Liver (tissue), 9 donors: Measurements from ENCODE around the gene LRAT. TPM values are rescaled to one million over a fixed set of nuclear protein-coding genes. Genes with fewer than 3 reads are reported as not detected.

Source experiments
- DNase-seq: peaks from one replicate; pipeline ENCODE4 v3.0.0-alpha.2; 2017; ENCODE audit warnings: low spot score
- H3K27ac ChIP-seq, 2 donors: one replicate each; pipeline ENCODE4 v1.7.0; 2013; ENCODE audit warnings: inconsistent platforms in 2 of 2, low read length in 2 of 2, control low read depth in 1 of 2, low read depth in 1 of 2, mild to moderate bottlenecking in 1 of 2
- H3K27me3 ChIP-seq, 4 donors: one replicate each; pipeline versions ENCODE4 v1.6.1 to v1.7.0; 2013; ENCODE audit warnings: low read length in 3 of 4, inconsistent platforms in 1 of 4, mild to moderate bottlenecking in 1 of 4, moderate library complexity in 1 of 4; ENCODE audit not compliant: control insufficient read depth in 4 of 4, insufficient read depth in 4 of 4
- H3K36me3 ChIP-seq, 4 donors: one replicate each; pipeline versions ENCODE4 v1.6.1 to v1.7.0; 2013; ENCODE audit warnings: low read length in 3 of 4, mild to moderate bottlenecking in 3 of 4, low read depth in 1 of 4, moderate library complexity in 1 of 4; ENCODE audit not compliant: control insufficient read depth in 4 of 4, insufficient read depth in 3 of 4
- H3K4me1 ChIP-seq, 4 donors: one replicate each; pipeline versions ENCODE4 v1.6.1 to v1.7.0; 2013; ENCODE audit warnings: low read length in 3 of 4, mild to moderate bottlenecking in 3 of 4, moderate library complexity in 1 of 4; ENCODE audit not compliant: control insufficient read depth in 4 of 4, insufficient read depth in 4 of 4
- H3K4me3 ChIP-seq, 3 donors: one replicate each; pipeline versions ENCODE4 v1.6.1 to v1.7.0; 2013; ENCODE audit warnings: low read length in 3 of 3, control low read depth in 1 of 3, low read depth in 1 of 3, mild to moderate bottlenecking in 1 of 3
- H3K9ac ChIP-seq, 2 donors: one replicate each; pipeline ENCODE4 v1.7.0; 2013; ENCODE audit warnings: low read length in 2 of 2, mild to moderate bottlenecking in 2 of 2, moderate library complexity in 2 of 2, control low read depth in 1 of 2, low read depth in 1 of 2
- H3K9me3 ChIP-seq, 4 donors: one replicate each; pipeline versions ENCODE4 v1.6.1 to v1.7.0; 2013; ENCODE audit warnings: low read length in 3 of 4; ENCODE audit not compliant: control insufficient read depth in 4 of 4
- ATF3 ChIP-seq: IDR thresholded peaks from 2 replicates; pipeline ENCODE4 v1.6.1; 2016; ENCODE audit warnings: antibody characterized with exemption
- CTCF ChIP-seq: fragments of 150-350 bp; IDR thresholded peaks from 2 replicates; pipeline ENCODE4 v1.5.1; 2017; ENCODE audit warnings: improper control_type of control experiment, low read depth, low read length; ENCODE audit not compliant: missing input control
- EGR1 ChIP-seq, 2 donors: IDR thresholded peaks; 2 replicates each; pipeline ENCODE4 v1.6.1; 2016 to 2018; ENCODE audit warnings: antibody characterized with exemption in 2 of 2, low read depth in 2 of 2
- FOXA1 ChIP-seq: IDR thresholded peaks from 2 replicates; pipeline ENCODE4 v1.6.1; 2016; ENCODE audit warnings: antibody characterized with exemption
- FOXA2 ChIP-seq: IDR thresholded peaks from 2 replicates; pipeline ENCODE4 v1.6.1; 2016; ENCODE audit warnings: antibody characterized with exemption
- GABPA ChIP-seq, 2 donors: IDR thresholded peaks in 1 of 2; conservative IDR thresholded peaks in 1 of 2; 2 replicates each; pipeline ENCODE4 v1.6.1; 2016; ENCODE audit warnings: antibody characterized with exemption in 2 of 2, mild to moderate bottlenecking in 1 of 2, moderate library complexity in 1 of 2
- HNF4A ChIP-seq, 2 donors: conservative IDR thresholded peaks; 2 replicates each; pipeline ENCODE4 v1.6.1; 2016; ENCODE audit warnings: antibody characterized with exemption in 2 of 2, mild to moderate bottlenecking in 2 of 2
- JUND ChIP-seq, 2 donors: IDR thresholded peaks; 2 replicates each; pipeline ENCODE4 v1.6.1; 2016; ENCODE audit warnings: antibody characterized with exemption in 2 of 2
- MAX ChIP-seq: IDR thresholded peaks from 2 replicates; pipeline ENCODE4 v1.6.1; 2016; ENCODE audit warnings: antibody characterized with exemption
- NR2F2 ChIP-seq: IDR thresholded peaks from 2 replicates; pipeline ENCODE4 v1.6.1; 2016; ENCODE audit warnings: antibody characterized with exemption
- RAD21 ChIP-seq, 2 donors: IDR thresholded peaks; 2 replicates each; pipeline ENCODE4 v1.6.1; 2016; ENCODE audit warnings: antibody characterized with exemption in 2 of 2, mild to moderate bottlenecking in 2 of 2
- REST ChIP-seq: IDR thresholded peaks from 2 replicates; pipeline ENCODE4 v1.6.1; 2016; ENCODE audit warnings: antibody characterized with exemption, mild to moderate bottlenecking
- RXRA ChIP-seq, 2 donors: IDR thresholded peaks; 2 replicates each; pipeline ENCODE4 v1.6.1; 2017 to 2018; ENCODE audit warnings: antibody characterized with exemption in 2 of 2, mild to moderate bottlenecking in 1 of 2
- SP1 ChIP-seq: IDR thresholded peaks from 2 replicates; pipeline ENCODE4 v1.6.1; 2018; ENCODE audit warnings: antibody characterized with exemption, mild to moderate bottlenecking
- TAF1 ChIP-seq: conservative IDR thresholded peaks from 2 replicates; pipeline ENCODE4 v1.6.1; 2016; ENCODE audit warnings: antibody characterized with exemption, mild to moderate bottlenecking
- YY1 ChIP-seq: IDR thresholded peaks from 2 replicates; pipeline ENCODE4 v1.6.1; 2016; ENCODE audit warnings: antibody characterized with exemption, mild to moderate bottlenecking
- ZBTB33 ChIP-seq: IDR thresholded peaks from 2 replicates; pipeline ENCODE4 v1.6.1; 2016; ENCODE audit warnings: antibody characterized with exemption
- WGBS: extraction: QIAGEN DNeasy Blood & Tissue Kit; methylation state at CpG from one replicate; pipeline ENCODE4 v1.1.7; 2013; 5-methylcytosine and 5-hydroxymethylcytosine counted together
- polyA plus RNA-seq, 2 donors: library from polyadenylated mRNA; stranded (reverse) in 1 of 2; unstranded in 1 of 2; fragments of 200-250 nt in 1 of 2; fragments of >200 nt in 1 of 2; fragmentation: Nextera tagmentation in 1 of 2; extraction: Ambion mirVana in 1 of 2; gene quantifications; one replicate each; pipeline versions ENCODE4 v1.2.1 to v1.2.3, GENCODE V29; 2013 to 2015
- total RNA-seq, 2 donors: library from RNA; depleted of rRNA; stranded (reverse); fragments of >200 nt; gene quantifications; one replicate each; pipeline ENCODE4 v1.2.3, GENCODE V29; 2014
- donor health status: healthy.
- donor health status: healthy.
- donor health status: healthy.
- donor health status: healthy.
- donor health status: healthy.

Gene LRAT
- total and polyA plus RNA-seq, 4 donors, result 1.0 to 6.3 (median 3.5) TPM

- Histone ChIP-seq H3K36me3 (no peaks in the 10 kb centered on the region), H3K9me3 (no peaks in the 10 kb centered on the region), H3K27ac (no peak overlapping the region), H3K4me1 (no peaks in the 10 kb centered on the region), H3K27me3 (no peaks in the 10 kb centered on the region), H3K4me3 (no peak overlapping the region), H3K9ac (no peak overlapping the region)
- 79% methylated on average over 2 of the region's 2 CpGs for WGBS
- no peak for TF ChIP-seq TAF1
- TF ChIP-seq NR2F2, result no peak
- TF ChIP-seq RAD21 (IDR thresholded peaks at IDR 0.05), result no peak
- no peak for TF ChIP-seq REST
- no peak for DNase-seq
Observed at GRCh38 chr4:154720123-154720522, 23.7 kb upstream of the LRAT start.

GRCh38 chr4:154720618-154721267 lies 23.1 kb upstream of the LRAT start:
- Histone ChIP-seq H3K36me3 (no peaks in the 10 kb centered on the region), H3K9ac (no peak overlapping the region), H3K4me1 (no peaks in the 10 kb centered on the region), H3K27me3 (no peaks in the 10 kb centered on the region), H3K4me3 (no peak overlapping the region), H3K27ac (no peak overlapping the region), H3K9me3 (no peaks in the 10 kb centered on the region)
- TF ChIP-seq CTCF (no peak), FOXA2 (no peak), JUND (IDR thresholded peaks at IDR 0.05) (no peak), TAF1 (no peak), HNF4A (conservative IDR thresholded peaks at IDR 0.05) (no peak), EGR1 (IDR thresholded peaks at IDR 0.05; ENCODE audit: low read depth in 2 of 2) (no peak), GABPA (IDR thresholded peaks at IDR 0.05 in 1 of 2, conservative IDR thresholded peaks at IDR 0.05 in 1 of 2) (no peak), RXRA (IDR thresholded peaks at IDR 0.05) (no peak), MAX (no peak), NR2F2 (no peak), YY1 (no peak), ATF3 (no peak), REST (no peak), RAD21 (IDR thresholded peaks at IDR 0.05) (no peak), FOXA1 (no peak), ZBTB33 (no peak), SP1 (no peak)
- no peak for DNase-seq
- WGBS, result 94% methylated on average over 3 of the region's 3 CpGs
